Measurements from ENCODE around the gene BCAS4.
"Not testable (repeated sequence)": the region's sequence is repeated elsewhere in the genome, so short reads cannot be mapped to it uniquely, and the experiment has no call there.

BCAS4 gene

GRCh38 chr20:50790651-50791277 is 4.1 kb upstream of the BCAS4 start:
- Histone ChIP-seq H3K4me3 (ENCODE audit: low read depth in 1 of 2, low read length in 2 of 2) (peak overlapping the region in 1 of 2 donors; percentile 12), H3K27me3 (ENCODE audit: control insufficient read depth in 1 of 2, insufficient read depth in 2 of 2, low read length in 2 of 2) (no peaks in the 10 kb centered on the region)

GRCh38 chr20:50792708-50793574 is 1.9 kb upstream of the BCAS4 start:
- Histone ChIP-seq H3K27ac (ENCODE audit: low read depth, low read length) (peak overlapping the region; percentile 40), H3K4me3 (ENCODE audit: low read depth in 1 of 2, low read length in 2 of 2) (no peak overlapping the region), H3K9me3 (ENCODE audit: low read length) (no peaks in the 10 kb centered on the region), H3K36me3 (ENCODE audit: insufficient read depth, low read length) (no peaks in the 10 kb centered on the region), H3K4me1 (ENCODE audit: insufficient read depth, low read length) (peaks cover 31% of the 10 kb centered on the region), H3K27me3 (ENCODE audit: control insufficient read depth in 1 of 2, insufficient read depth in 2 of 2, low read length in 2 of 2) (no peaks in the 10 kb centered on the region), H3K9ac (ENCODE audit: low read length) (no peak overlapping the region)

More at GRCh38 chr20:50790651-50791277, 4.1 kb upstream of the BCAS4 start:
- H3K9ac ChIP-seq (ENCODE audit: low read length): peak overlapping the region; percentile 19
- H3K27ac ChIP-seq (ENCODE audit: low read depth, low read length): peak overlapping the region; percentile 86
- H3K36me3 ChIP-seq (ENCODE audit: insufficient read depth, low read length): no peaks in the 10 kb centered on the region
- no peaks in the 10 kb centered on the region for H3K9me3 ChIP-seq (ENCODE audit: low read length)
- H3K4me1 ChIP-seq (ENCODE audit: insufficient read depth, low read length): peaks cover 31% of the 10 kb centered on the region

- Histone ChIP-seq H3K4me1 (ENCODE audit: insufficient read depth, low read length) (peaks cover 31% of the 10 kb centered on the region), H3K27ac (ENCODE audit: low read depth, low read length) (peak overlapping the region; percentile 40)
- not testable (repeated sequence) for H3K9ac ChIP-seq (ENCODE audit: low read length); H3K36me3 ChIP-seq (ENCODE audit: insufficient read depth, low read length); H3K27me3 ChIP-seq (ENCODE audit: control insufficient read depth in 1 of 2, insufficient read depth in 2 of 2, low read length in 2 of 2); H3K9me3 ChIP-seq (ENCODE audit: low read length); H3K4me3 ChIP-seq (ENCODE audit: low read depth in 1 of 2, low read length in 2 of 2)
Observed at GRCh38 chr20:50793575-50794016, 1.3 kb upstream of the BCAS4 start.

- peaks cover 31% of the 10 kb centered on the region for H3K4me1 ChIP-seq (ENCODE audit: insufficient read depth, low read length)
- no peaks in the 10 kb centered on the region for H3K9me3 ChIP-seq (ENCODE audit: low read length)
- peak overlapping the region; percentile 74 to 96 for H3K4me3 ChIP-seq (ENCODE audit: low read depth in 1 of 2, low read length in 2 of 2)
- H3K9ac ChIP-seq (ENCODE audit: low read length): peak overlapping the region; percentile 33
- H3K27me3 ChIP-seq (ENCODE audit: control insufficient read depth in 1 of 2, insufficient read depth in 2 of 2, low read length in 2 of 2): no peaks in the 10 kb centered on the region
- no peak overlapping the region for H3K27ac ChIP-seq (ENCODE audit: low read depth, low read length)
- no peaks in the 10 kb centered on the region for H3K36me3 ChIP-seq (ENCODE audit: insufficient read depth, low read length)
Observed at GRCh38 chr20:50794181-50794845, 548 bp upstream of the BCAS4 start.

GRCh38 chr20:50797142-50797541 is 2.3 kb downstream of the BCAS4 start:
- Histone ChIP-seq H3K9me3 (ENCODE audit: low read length) (no peaks in the 10 kb centered on the region), H3K4me3 (ENCODE audit: low read depth in 1 of 2, low read length in 2 of 2) (no peak overlapping the region), H3K27ac (ENCODE audit: low read depth, low read length) (no peak overlapping the region), H3K36me3 (ENCODE audit: insufficient read depth, low read length) (no peaks in the 10 kb centered on the region), H3K27me3 (ENCODE audit: control insufficient read depth in 1 of 2, insufficient read depth in 2 of 2, low read length in 2 of 2) (no peaks in the 10 kb centered on the region), H3K9ac (ENCODE audit: low read length) (no peak overlapping the region), H3K4me1 (ENCODE audit: insufficient read depth, low read length) (peaks cover 16% of the 10 kb centered on the region)

GRCh38 chr20:50798650-50799049 is 3.8 kb downstream of the BCAS4 start:
- H3K4me3 ChIP-seq (ENCODE audit: low read depth in 1 of 2, low read length in 2 of 2): no peak overlapping the region
- no peak overlapping the region for H3K27ac ChIP-seq (ENCODE audit: low read depth, low read length)
- H3K27me3 ChIP-seq (ENCODE audit: control insufficient read depth in 1 of 2, insufficient read depth in 2 of 2, low read length in 2 of 2): no peaks in the 10 kb centered on the region
- no peaks in the 10 kb centered on the region for H3K36me3 ChIP-seq (ENCODE audit: insufficient read depth, low read length)
- no peak overlapping the region for H3K9ac ChIP-seq (ENCODE audit: low read length)
- H3K9me3 ChIP-seq (ENCODE audit: low read length): no peaks in the 10 kb centered on the region
- H3K4me1 ChIP-seq (ENCODE audit: insufficient read depth, low read length): peaks cover 7% of the 10 kb centered on the region

GRCh38 chr20:50799176-50799889 is 4.5 kb downstream of the BCAS4 start:
- Histone ChIP-seq H3K27me3 (ENCODE audit: control insufficient read depth in 1 of 2, insufficient read depth in 2 of 2, low read length in 2 of 2) (no peaks in the 10 kb centered on the region), H3K9ac (ENCODE audit: low read length) (no peak overlapping the region), H3K36me3 (ENCODE audit: insufficient read depth, low read length) (no peaks in the 10 kb centered on the region), H3K4me3 (ENCODE audit: low read depth in 1 of 2, low read length in 2 of 2) (no peak overlapping the region), H3K27ac (ENCODE audit: low read depth, low read length) (no peak overlapping the region), H3K9me3 (ENCODE audit: low read length) (no peaks in the 10 kb centered on the region), H3K4me1 (ENCODE audit: insufficient read depth, low read length) (peaks cover 3% of the 10 kb centered on the region)

- H3K27ac ChIP-seq (ENCODE audit: low read depth, low read length): no peak overlapping the region
Observed at GRCh38 chr20:50799890-50800550, 5.2 kb downstream of the BCAS4 start.

GRCh38 chr20:50800986-50801746 is 6.3 kb downstream of the BCAS4 start:
- H3K4me1 ChIP-seq (ENCODE audit: insufficient read depth, low read length); H3K9me3 ChIP-seq (ENCODE audit: low read length); H3K9ac ChIP-seq (ENCODE audit: low read length); H3K4me3 ChIP-seq (ENCODE audit: low read depth in 1 of 2, low read length in 2 of 2); H3K27me3 ChIP-seq (ENCODE audit: control insufficient read depth in 1 of 2, insufficient read depth in 2 of 2, low read length in 2 of 2); H3K36me3 ChIP-seq (ENCODE audit: insufficient read depth, low read length); H3K27ac ChIP-seq (ENCODE audit: low read depth, low read length): not testable (repeated sequence)

More at GRCh38 chr20:50799890-50800550, 5.2 kb downstream of the BCAS4 start:
- Histone ChIP-seq H3K36me3 (ENCODE audit: insufficient read depth, low read length) (no peaks in the 10 kb centered on the region), H3K27me3 (ENCODE audit: control insufficient read depth in 1 of 2, insufficient read depth in 2 of 2, low read length in 2 of 2) (no peaks in the 10 kb centered on the region), H3K4me1 (ENCODE audit: insufficient read depth, low read length) (no peaks in the 10 kb centered on the region), H3K9me3 (ENCODE audit: low read length) (no peaks in the 10 kb centered on the region), H3K9ac (ENCODE audit: low read length) (no peak overlapping the region), H3K4me3 (ENCODE audit: low read depth in 1 of 2, low read length in 2 of 2) (no peak overlapping the region)

- no peaks in the 10 kb centered on the region for H3K9me3 ChIP-seq (ENCODE audit: low read length)
- no peaks in the 10 kb centered on the region for H3K27me3 ChIP-seq (ENCODE audit: control insufficient read depth in 1 of 2, insufficient read depth in 2 of 2, low read length in 2 of 2)
- H3K36me3 ChIP-seq (ENCODE audit: insufficient read depth, low read length): no peaks in the 10 kb centered on the region
- no peak overlapping the region for H3K4me3 ChIP-seq (ENCODE audit: low read depth in 1 of 2, low read length in 2 of 2)
- no peaks in the 10 kb centered on the region for H3K4me1 ChIP-seq (ENCODE audit: insufficient read depth, low read length)
- no peak overlapping the region for H3K27ac ChIP-seq (ENCODE audit: low read depth, low read length)
- no peak overlapping the region for H3K9ac ChIP-seq (ENCODE audit: low read length)
Observed at GRCh38 chr20:50801747-50802125, 6.9 kb downstream of the BCAS4 start.
